RWPE1 (cell line): ENCODE results near the gene CEP83.
A peak's percentile ranks its signal among the peaks of the same experiment; 100 is the strongest.

ENCODE experiments used
- CTCF ChIA-PET: fragments of 350-600 bp; sonication (Branson Sonifier 250); formaldehyde crosslinking; extraction: SDS; loops from one replicate; lab custom pipeline; 2021; lab: Yijun Ruan, JAX
- POLR2A ChIA-PET: fragments of 400-600 bp; formaldehyde crosslinking; extraction: SDS; loops from one replicate; lab custom pipeline; 2020; ENCODE audit warnings: antibody characterized with exemption; ENCODE audit not compliant: low non-redundant PET; lab: Yijun Ruan, JAX
- DNase-seq: peaks from one replicate; pipeline ENCODE4 v3.0.0; 2012; ENCODE audit warnings: low spot score
- H3K27ac ChIP-seq: fragments of 450-650 bp; 2 replicates; pipeline ENCODE4 v1.5.1; 2017
- TF ChIP-seq, protein P1 (sequence below): fragments of 450-650 bp; conservative IDR thresholded peaks from 2 replicates; pipeline ENCODE4 v1.5.1; 2017; ENCODE audit warnings: low read depth, mild to moderate bottlenecking

Gene CEP83

DNA sequence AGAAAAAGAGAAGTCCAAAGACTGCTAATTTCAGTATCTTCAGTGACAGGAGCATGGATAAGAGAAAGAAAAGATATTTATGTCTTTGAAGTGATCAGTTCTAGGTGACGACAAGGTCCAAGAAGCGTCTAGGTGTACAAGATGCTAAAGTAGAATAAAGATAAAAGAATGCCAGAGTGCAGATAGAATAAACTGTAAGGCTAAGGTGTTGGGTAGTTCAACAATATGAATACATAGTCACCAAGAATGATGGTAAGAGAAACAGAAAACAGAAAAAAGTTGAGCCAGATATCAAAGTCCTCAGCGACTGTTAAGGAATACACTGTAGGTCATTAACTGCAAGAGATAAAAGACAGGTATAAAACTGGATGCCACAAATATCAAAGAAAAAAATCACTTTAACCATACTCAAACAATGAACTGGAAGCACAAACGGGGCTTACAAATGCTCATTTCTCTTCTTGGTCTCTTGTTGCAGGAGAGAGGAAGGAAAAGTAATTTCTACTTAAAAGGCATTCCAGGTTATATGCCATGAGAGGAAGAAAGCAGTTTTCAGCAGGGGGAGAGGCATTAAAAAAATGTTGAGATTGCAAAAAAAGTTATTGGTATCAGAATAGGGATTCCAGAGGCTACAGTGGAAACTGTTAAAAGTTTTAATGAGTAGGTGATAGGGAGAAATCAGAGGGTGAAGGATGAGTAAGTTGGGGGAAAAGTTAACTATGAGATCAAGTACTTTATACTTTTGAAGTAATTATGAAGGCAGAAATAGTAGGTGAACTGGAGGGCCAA, 121.5 kb downstream of the CEP83 start:
- no peak for DNase-seq
- POLR2A ChIA-PET = no interaction called here
- TF ChIP-seq, protein P1, sequence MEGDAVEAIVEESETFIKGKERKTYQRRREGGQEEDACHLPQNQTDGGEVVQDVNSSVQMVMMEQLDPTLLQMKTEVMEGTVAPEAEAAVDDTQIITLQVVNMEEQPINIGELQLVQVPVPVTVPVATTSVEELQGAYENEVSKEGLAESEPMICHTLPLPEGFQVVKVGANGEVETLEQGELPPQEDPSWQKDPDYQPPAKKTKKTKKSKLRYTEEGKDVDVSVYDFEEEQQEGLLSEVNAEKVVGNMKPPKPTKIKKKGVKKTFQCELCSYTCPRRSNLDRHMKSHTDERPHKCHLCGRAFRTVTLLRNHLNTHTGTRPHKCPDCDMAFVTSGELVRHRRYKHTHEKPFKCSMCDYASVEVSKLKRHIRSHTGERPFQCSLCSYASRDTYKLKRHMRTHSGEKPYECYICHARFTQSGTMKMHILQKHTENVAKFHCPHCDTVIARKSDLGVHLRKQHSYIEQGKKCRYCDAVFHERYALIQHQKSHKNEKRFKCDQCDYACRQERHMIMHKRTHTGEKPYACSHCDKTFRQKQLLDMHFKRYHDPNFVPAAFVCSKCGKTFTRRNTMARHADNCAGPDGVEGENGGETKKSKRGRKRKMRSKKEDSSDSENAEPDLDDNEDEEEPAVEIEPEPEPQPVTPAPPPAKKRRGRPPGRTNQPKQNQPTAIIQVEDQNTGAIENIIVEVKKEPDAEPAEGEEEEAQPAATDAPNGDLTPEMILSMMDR = no peak
- CTCF ChIA-PET = no interaction called here
- no peak overlapping the region for H3K27ac ChIP-seq

DNA sequence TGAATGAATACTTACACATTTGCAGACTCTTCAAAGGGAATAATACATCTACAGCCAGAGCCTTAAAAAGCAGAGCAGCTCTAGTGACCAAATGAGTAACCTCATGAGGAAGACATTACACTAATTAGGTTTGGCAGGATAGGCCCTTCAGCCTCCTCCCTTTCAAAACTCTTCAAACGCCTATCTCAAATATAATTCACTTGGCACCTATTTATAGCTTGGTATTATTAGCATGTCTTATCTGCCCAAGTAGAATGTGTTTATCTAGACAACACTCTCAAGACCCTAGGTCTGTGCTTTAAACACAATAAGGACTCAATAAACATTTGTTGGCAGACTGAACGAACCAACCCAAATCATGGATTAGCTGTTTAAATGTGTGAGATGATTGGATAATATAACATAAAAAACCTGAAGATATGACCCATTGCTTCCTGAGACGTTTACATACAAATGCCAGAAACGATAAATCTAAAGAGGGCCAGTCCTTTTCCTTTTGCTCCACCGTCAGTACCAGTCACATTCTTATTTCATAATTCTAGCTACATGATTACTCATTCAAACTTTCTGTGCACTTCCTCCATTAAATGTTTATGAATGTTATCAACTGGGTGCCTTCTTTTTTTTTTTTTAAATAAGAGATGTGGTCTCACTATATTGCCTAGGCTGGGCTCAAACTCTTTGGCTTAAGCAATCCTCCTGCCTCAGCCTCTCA, 123.3 kb downstream of the CEP83 start:
- H3K27ac ChIP-seq = no peak overlapping the region
- TF ChIP-seq, protein P1 = no peak
- ChIA-PET CTCF (no interaction called here), POLR2A (no interaction called here)
- DNase-seq = no peak

DNA sequence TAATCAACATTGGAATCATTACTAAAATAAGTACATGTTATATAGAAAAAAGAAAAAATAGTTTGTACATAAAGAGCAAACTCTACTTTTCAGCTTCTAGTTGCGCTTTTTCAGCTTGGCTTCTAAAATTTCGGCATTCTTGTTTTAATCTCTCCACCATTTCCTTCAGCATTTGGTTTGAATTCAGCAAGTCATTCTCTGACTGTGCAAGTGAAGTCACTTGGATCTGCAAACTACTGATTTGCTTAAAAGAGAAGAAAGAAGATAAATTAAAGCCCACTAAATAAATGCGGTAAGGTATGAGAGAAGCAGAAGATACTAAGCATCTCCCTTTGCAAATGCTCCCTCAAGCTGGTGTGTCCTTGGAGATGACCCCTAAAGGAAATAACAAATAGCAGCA, 126.3 kb downstream of the CEP83 start:
- H3K27ac ChIP-seq = no peak overlapping the region
- CTCF ChIA-PET = interaction anchor here (0.6 kb wide), 1 partner anchor 201 kb away, joined by 3 read pairs; no protein-coding TSS in a partner anchor
- TF ChIP-seq, protein P1 = no peak
- DNase-seq = no peak
- POLR2A ChIA-PET = no interaction called here

DNA sequence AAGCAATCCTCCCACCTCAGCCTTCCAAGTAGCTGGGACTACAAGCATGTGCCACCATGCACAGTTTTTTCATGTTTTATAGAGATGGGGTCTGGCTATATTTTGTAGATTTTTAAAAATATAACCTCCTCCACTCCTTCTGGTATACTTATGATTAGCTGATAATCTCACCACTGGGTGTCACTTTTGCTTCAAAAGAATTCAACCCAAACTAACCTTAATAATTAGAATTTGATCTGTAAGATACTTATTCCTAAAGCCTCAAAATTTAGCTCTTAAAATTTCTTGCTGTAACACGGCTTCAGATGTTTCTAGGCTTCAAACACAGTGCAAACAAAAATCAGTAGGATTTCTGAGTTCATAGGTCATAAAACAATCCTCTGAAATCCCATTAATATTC, 130.3 kb downstream of the CEP83 start:
- POLR2A ChIA-PET = no interaction called here
- CTCF ChIA-PET = interaction anchor here (0.7 kb wide), 1 partner anchor 642 kb away, joined by 3 read pairs; no protein-coding TSS in a partner anchor
- no peak overlapping the region for H3K27ac ChIP-seq
- no peak for DNase-seq
- TF ChIP-seq, protein P1 = peak; percentile 17; the same call in 1 of the 2 replicates

DNA sequence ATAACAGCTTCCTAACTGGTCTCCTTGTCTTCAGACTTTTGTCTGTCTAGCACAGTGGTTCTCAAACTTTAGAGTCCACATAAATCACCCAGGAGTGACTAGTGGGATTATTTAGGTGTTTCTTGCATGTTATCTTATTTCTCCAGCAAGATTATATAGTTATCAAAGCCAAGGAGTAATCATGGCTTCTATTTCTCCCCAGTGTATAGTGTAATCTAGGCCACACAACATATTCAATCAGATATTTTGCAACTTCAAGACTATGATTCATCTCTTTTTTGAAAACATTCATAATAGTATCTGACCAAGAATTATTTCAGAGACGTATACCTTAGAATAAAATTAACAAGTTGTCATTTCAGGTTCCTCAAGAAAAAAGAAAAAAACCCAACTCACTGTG, 131.9 kb downstream of the CEP83 start:
- CTCF ChIA-PET = no interaction called here
- POLR2A ChIA-PET = no interaction called here
- TF ChIP-seq, protein P1 = no peak
- H3K27ac ChIP-seq = no peak overlapping the region
- DNase-seq = no peak

DNA sequence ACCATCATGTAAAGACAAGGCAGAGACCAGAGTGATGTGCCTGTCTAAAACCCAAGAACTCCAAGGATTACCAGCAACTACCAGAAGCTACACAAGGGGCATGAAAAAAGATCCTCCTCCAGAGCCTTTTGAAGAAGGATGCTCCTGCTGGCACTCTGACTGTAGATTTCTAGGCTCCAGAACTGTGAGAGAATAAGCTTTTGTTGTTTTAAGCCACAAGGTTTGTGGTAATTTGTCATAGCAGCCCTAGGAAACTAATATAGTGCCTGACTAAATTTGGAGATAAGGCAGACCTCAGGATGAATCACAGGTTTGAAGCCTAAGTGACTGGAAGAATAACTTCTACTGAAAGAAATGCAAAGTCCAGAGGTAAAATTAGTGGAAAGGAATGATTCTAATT, 132.9 kb downstream of the CEP83 start:
- DNase-seq = no peak
- TF ChIP-seq, protein P1 = no peak
- POLR2A ChIA-PET = interaction anchor here (0.6 kb wide), 1 partner anchor 235 kb away, joined by 7 read pairs; no protein-coding TSS in a partner anchor
- H3K27ac ChIP-seq = no peak overlapping the region
- CTCF ChIA-PET = no interaction called here
